Activated CD4-positive, alpha-beta T cell treated with anti-CD3 and anti-CD28 coated beads for 1 hour (primary cell): ENCODE data around the gene OR6C2.
"Not testable (repeated sequence)": the region's sequence is repeated elsewhere in the genome, so short reads cannot be mapped to it uniquely, and the experiment has no call there.

Experiments
- DNase-seq: peaks from one replicate; pipeline ENCODE4 v3.0.0-alpha.2; 2020

The OR6C2 gene

GRCh38 chr12:55443776-55444175, at the start of gene OR6C2:
Gene OR6C2, plus strand, starts transcription at chr12:55444076. Its CDS starts 8,138 bp downstream, at chr12:55452214.
- no peak for DNase-seq

- no peak for DNase-seq
Observed at GRCh38 chr12:55396326-55396725, 47.5 kb upstream of the OR6C2 start.

- DNase-seq, result no peak
Observed at GRCh38 chr12:55400229-55400628, 43.6 kb upstream of the OR6C2 start, which contains the start of gene OR6C65. Gene OR6C65, plus strand, starts transcription at chr12:55400529. Its CDS starts 0 bp downstream, at chr12:55400529.

- DNase-seq, result no peak
Observed at GRCh38 chr12:55407866-55408265, 36.0 kb upstream of the OR6C2 start.

- DNase-seq, result not testable (repeated sequence)
Observed at GRCh38 chr12:55409133-55409532, 34.7 kb upstream of the OR6C2 start.

GRCh38 chr12:55412138-55412537, 31.7 kb upstream of the OR6C2 start:
- DNase-seq, result not testable (repeated sequence)

GRCh38 chr12:55413498-55414388, 30.1 kb upstream of the OR6C2 start:
- DNase-seq, result not testable (repeated sequence)

- DNase-seq, result not testable (repeated sequence)
Observed at GRCh38 chr12:55414396-55414823, 29.5 kb upstream of the OR6C2 start.

- not testable (repeated sequence) for DNase-seq
Observed at GRCh38 chr12:55414889-55415288, 29.0 kb upstream of the OR6C2 start.

GRCh38 chr12:55416961-55417360, 26.9 kb upstream of the OR6C2 start:
- DNase-seq, result no peak

GRCh38 chr12:55420307-55420962, 23.4 kb upstream of the OR6C2 start:
- no peak for DNase-seq

- no peak for DNase-seq
Observed at GRCh38 chr12:55425954-55426353, 17.9 kb upstream of the OR6C2 start, which contains the start of gene OR6C76. Gene OR6C76, plus strand, starts transcription at chr12:55426254. Its CDS starts 0 bp downstream, at chr12:55426254.

GRCh38 chr12:55428331-55429243, 15.3 kb upstream of the OR6C2 start:
- DNase-seq, result no peak

GRCh38 chr12:55441233-55441632, 2.6 kb upstream of the OR6C2 start:
- not testable (repeated sequence) for DNase-seq

GRCh38 chr12:55445357-55445756, 1.5 kb downstream of the OR6C2 start:
- DNase-seq, result no peak

GRCh38 chr12:55446326-55446725, 2.5 kb downstream of the OR6C2 start:
- DNase-seq, result no peak

GRCh38 chr12:55448825-55449224, 4.9 kb downstream of the OR6C2 start:
- DNase-seq, result no peak

- not testable (repeated sequence) for DNase-seq
Observed at GRCh38 chr12:55464926-55465325, 21.1 kb downstream of the OR6C2 start.

GRCh38 chr12:55467836-55468235, 24.0 kb downstream of the OR6C2 start:
- DNase-seq, result no peak

GRCh38 chr12:55469291-55469690, 25.4 kb downstream of the OR6C2 start:
- no peak for DNase-seq

GRCh38 chr12:55470088-55470829, 26.4 kb downstream of the OR6C2 start, which contains the start of gene OR6C70:
Gene OR6C70, minus strand, starts transcription at chr12:55470138. Its CDS starts 0 bp downstream, at chr12:55470138.
- DNase-seq, result no peak

GRCh38 chr12:55472264-55472663, 28.4 kb downstream of the OR6C2 start:
- no peak for DNase-seq
